HepG2 (cell line): Measurements from ENCODE around the gene FUCA2. TPM values are rescaled to one million over a fixed set of nuclear protein-coding genes. Genes with fewer than 3 reads are reported as not detected.

Source experiments
- ARNT ChIP-seq: fragments of 450-650 bp; IDR thresholded peaks from 2 replicates; pipeline ENCODE4 v1.6.1; 2017
- CENPT ChIP-seq: sonication (generic); formaldehyde crosslinking; IDR thresholded peaks from 2 replicates; pipeline ENCODE4 v1.8.0; 2022; ENCODE audit warnings: low read depth, mild to moderate bottlenecking, moderate library complexity, missing genetic modification reagents
- FOXK2 ChIP-seq: fragments of 450-650 bp; IDR thresholded peaks from 2 replicates; pipeline ENCODE4 v1.6.1; 2016
- GLMP ChIP-seq: sonication (generic); formaldehyde crosslinking; IDR thresholded peaks from 2 replicates; pipeline ENCODE4 v1.9.0; 2021; ENCODE audit warnings: missing genetic modification reagents, mild to moderate bottlenecking, borderline replicate concordance
- IKZF5 ChIP-seq: IDR thresholded peaks from 2 replicates; pipeline ENCODE4 v1.6.1; 2018; ENCODE audit warnings: missing genetic modification reagents, mild to moderate bottlenecking, missing compliant biosample characterization
- IRF1 ChIP-seq: sonication (generic); formaldehyde crosslinking; IDR thresholded peaks from 2 replicates; pipeline ENCODE4 v1.4.0; 2020; ENCODE audit warnings: low read depth, mild to moderate bottlenecking, missing genetic modification reagents
- JDP2 ChIP-seq: sonication (generic); formaldehyde crosslinking; IDR thresholded peaks from 2 replicates; pipeline ENCODE4 v1.8.1; 2022; ENCODE audit warnings: missing genetic modification reagents, borderline replicate concordance
- KLF13 ChIP-seq: sonication (generic); formaldehyde crosslinking; IDR thresholded peaks from 2 replicates; pipeline ENCODE4 v1.4.0; 2020; ENCODE audit warnings: mild to moderate bottlenecking, missing genetic modification reagents
- MLXIP ChIP-seq: sonication (generic); formaldehyde crosslinking; IDR thresholded peaks from 2 replicates; pipeline ENCODE4 v1.9.0; 2021; ENCODE audit warnings: missing genetic modification reagents, borderline replicate concordance
- NFATC3 ChIP-seq: sonication (generic); formaldehyde crosslinking; IDR thresholded peaks from 2 replicates; pipeline ENCODE4 v1.5.1; 2020; ENCODE audit warnings: mild to moderate bottlenecking, missing genetic modification reagents
- NFIC ChIP-seq: IDR thresholded peaks from 2 replicates; pipeline ENCODE4 v1.6.1; 2012; ENCODE audit warnings: mild to moderate bottlenecking, low read length, inconsistent platforms
- NONO ChIP-seq, 2 experiments: fragments of 450-650 bp in 1 of 2; sonication (generic) in 1 of 2; formaldehyde crosslinking in 1 of 2; IDR thresholded peaks in 1 of 2; conservative IDR thresholded peaks in 1 of 2; 2 replicates each; pipeline versions ENCODE4 v1.6.1 to v1.8.0; 2017 to 2022; ENCODE audit warnings: mild to moderate bottlenecking in 1 of 2, missing genetic modification reagents in 1 of 2, moderate library complexity in 1 of 2
- NR2F1 ChIP-seq, 2 experiments: fragments of 450-650 bp in 1 of 2; formaldehyde crosslinking in 1 of 2; IDR thresholded peaks; 2 replicates each; pipeline versions ENCODE4 v1.5.0 to v1.6.1; 2016 to 2020; ENCODE audit warnings: mild to moderate bottlenecking in 1 of 2, missing compliant biosample characterization in 1 of 2, missing genetic modification reagents in 1 of 2, moderate library complexity in 1 of 2
- RAD51 ChIP-seq: fragments of 450-650 bp; IDR thresholded peaks from 2 replicates; pipeline ENCODE4 v1.6.1; 2016; ENCODE audit warnings: borderline replicate concordance
- REL ChIP-seq: sonication (generic); formaldehyde crosslinking; conservative IDR thresholded peaks from 2 replicates; pipeline ENCODE4 v1.8.0; 2022; ENCODE audit warnings: mild to moderate bottlenecking, missing genetic modification reagents, moderate library complexity
- RXRA ChIP-seq: sonication (generic); formaldehyde crosslinking; IDR thresholded peaks from 2 replicates; pipeline ENCODE4 v1.5.1; 2020; ENCODE audit warnings: missing genetic modification reagents
- SP2 ChIP-seq: sonication (generic); formaldehyde crosslinking; IDR thresholded peaks from 2 replicates; pipeline ENCODE4 v1.5.1; 2020; ENCODE audit warnings: mild to moderate bottlenecking, missing genetic modification reagents
- TEAD3 ChIP-seq: optimal IDR thresholded peaks from 2 replicates; pipeline ENCODE3; 2016; ENCODE audit warnings: borderline replicate concordance
- ZFP36L1 ChIP-seq: sonication (generic); formaldehyde crosslinking; IDR thresholded peaks from 2 replicates; pipeline ENCODE4 v1.8.0; 2022; ENCODE audit warnings: mild to moderate bottlenecking, missing genetic modification reagents, moderate library complexity
- ZNF138 ChIP-seq: sonication (generic); formaldehyde crosslinking; IDR thresholded peaks from 2 replicates; pipeline ENCODE4 v1.5.0; 2020; ENCODE audit warnings: mild to moderate bottlenecking, low read depth, missing genetic modification reagents
- ZNF326 ChIP-seq: sonication (generic); formaldehyde crosslinking; IDR thresholded peaks from 2 replicates; pipeline ENCODE4 v1.4.0; 2020; ENCODE audit warnings: missing genetic modification reagents, borderline replicate concordance
- ZNF503 ChIP-seq: sonication (generic); formaldehyde crosslinking; IDR thresholded peaks from 2 replicates; pipeline ENCODE4 v1.4.0; 2020; ENCODE audit warnings: missing genetic modification reagents
- ZNF564 ChIP-seq: sonication (generic); formaldehyde crosslinking; IDR thresholded peaks from 2 replicates; pipeline ENCODE4 v1.8.1; 2023; ENCODE audit warnings: mild to moderate bottlenecking, missing genetic modification reagents
- ZNF644 ChIP-seq: IDR thresholded peaks from 2 replicates; pipeline ENCODE4 v1.6.1; 2016; ENCODE audit warnings: low read depth
- ZNF766 ChIP-seq: sonication (generic); formaldehyde crosslinking; IDR thresholded peaks from 2 replicates; pipeline ENCODE4 v1.5.0; 2020; ENCODE audit warnings: missing genetic modification reagents, borderline replicate concordance
- polyA plus RNA-seq, 8 experiments: library from polyadenylated mRNA; depleted of rRNA in 3 of 8; stranded (reverse) in 7 of 8; unstranded in 1 of 8; fragments of >200 nt; fragmentation: Illumina TruSeq in 4 of 8; extraction: Trizol in 4 of 8; gene quantifications; 2 replicates each; pipeline versions ENCODE4 v1.2.1 to v1.2.3, GENCODE V29; 2011 to 2016; ENCODE audit warnings: low read depth in 4 of 8, missing spikeins in 1 of 8, mixed read lengths in 1 of 8; ENCODE audit not compliant: insufficient read depth in 1 of 8
- total RNA-seq, 5 experiments: library from RNA; depleted of rRNA; stranded (reverse); fragments of >200 nt; fragmentation: Illumina TruSeq; extraction: Trizol; gene quantifications; 2 replicates each; pipeline ENCODE4 v1.2.3, GENCODE V29; 2016; ENCODE audit warnings: low read depth in 1 of 5

The FUCA2 gene
- total and polyA plus RNA-seq, 2 of the 13 experiments (the other 11 are each of a cell fraction or from before 2014, with no cell fraction given) = 87.4 to 144 TPM

GRCh38 chr6:143535189-143535614 is 23.7 kb upstream of the FUCA2 start (continued):
- TF ChIP-seq MLXIP (no peak), ZNF644 (no peak), KLF13 (CRISPR knock-in tag) (no peak), ZNF138 (CRISPR knock-in tag) (no peak), ARNT (no peak), ZNF503 (CRISPR knock-in tag) (peak; percentile 55; the same call in 1 of the 2 replicates), IKZF5 (0 out of 2 replicates have a peak, but pooled peaks have one; percentile 42), ZNF766 (CRISPR knock-in tag) (no peak), ZNF326 (no peak), REL (no peak), NFIC (peak; percentile 70; the same call in 1 of the 2 replicates), JDP2 (no peak), TEAD3 (CRISPR knock-in tag) (no peak), IRF1 (CRISPR knock-in tag) (no peak), ZFP36L1 (no peak), RAD51 (no peak), NONO (IDR thresholded peaks at IDR 0.05) (no peak), NONO (CRISPR knock-in tag; conservative IDR thresholded peaks at IDR 0.05) (no peak), NFATC3 (CRISPR knock-in tag) (no peak), FOXK2 (no peak), ZNF564 (CRISPR knock-in tag) (no peak), NR2F1 (CRISPR knock-in tag; IDR thresholded peaks at IDR 0.05) (peak; percentile 61 to 83; a peak in 3 of 4 replicates), RXRA (CRISPR knock-in tag) (no peak), GLMP (CRISPR knock-in tag) (no peak), CENPT (no peak), SP2 (CRISPR knock-in tag) (no peak)
